Smooth muscle cell (in vitro differentiated cells): ENCODE measurements around the gene MIA2. TPM values are rescaled to one million over a fixed set of nuclear protein-coding genes. Genes with fewer than 3 reads are reported as not detected.

Experiments used
- DNase-seq: peaks from one replicate; lab custom pipeline; 2025; ENCODE audit not compliant: unreplicated experiment; lab: John Stamatoyannopoulos, UW
- H2AFZ ChIP-seq: fragments of 200-600 bp; sonication (generic); 2 replicates; pipeline ENCODE4 v1.6.0; 2016; ENCODE audit warnings: antibody characterized with exemption, low read depth, mild to moderate bottlenecking
- H3F3A ChIP-seq: fragments of 200-600 bp; sonication (generic); 2 replicates; pipeline ENCODE4 v1.6.0; 2017; ENCODE audit warnings: antibody characterized with exemption, low read depth
- H3K27ac ChIP-seq: fragments of 200-600 bp; sonication (generic); 2 replicates; pipeline ENCODE4 v1.5.1; 2016; ENCODE audit warnings: low read depth, mild to moderate bottlenecking
- H3K27me3 ChIP-seq: fragments of 200-600 bp; sonication (generic); 2 replicates; pipeline ENCODE4 v1.6.1; 2016; ENCODE audit warnings: low read depth, mild to moderate bottlenecking
- H3K36me3 ChIP-seq: fragments of 200-600 bp; sonication (generic); 2 replicates; pipeline ENCODE4 v1.5.1; 2016; ENCODE audit warnings: low read depth
- H3K4me1 ChIP-seq: fragments of 200-600 bp; sonication (generic); 2 replicates; pipeline ENCODE4 v1.5.1; 2016; ENCODE audit warnings: low read depth
- H3K4me2 ChIP-seq: fragments of 200-600 bp; sonication (generic); 2 replicates; pipeline ENCODE4 v1.6.0; 2016; ENCODE audit warnings: mild to moderate bottlenecking
- H3K4me3 ChIP-seq: fragments of 200-600 bp; sonication (generic); 2 replicates; pipeline ENCODE4 v1.5.1; 2016; ENCODE audit warnings: mild to moderate bottlenecking
- H3K79me2 ChIP-seq: fragments of 200-600 bp; sonication (generic); 2 replicates; pipeline ENCODE4 v1.6.0; 2016; ENCODE audit warnings: low read depth, mild to moderate bottlenecking
- H3K9ac ChIP-seq: fragments of 200-600 bp; sonication (generic); 2 replicates; pipeline ENCODE4 v1.6.0; 2016; ENCODE audit warnings: low read depth
- H3K9me3 ChIP-seq: fragments of 200-600 bp; sonication (generic); replicated peaks from 2 replicates; pipeline ENCODE4 v1.5.1; 2016; ENCODE audit warnings: low read depth
- H4K20me1 ChIP-seq: fragments of 200-600 bp; sonication (generic); 2 replicates; pipeline ENCODE4 v1.6.0; 2016; ENCODE audit warnings: low read depth
- WGBS: methylation state at CpG from one replicate; pipeline ENCODE4 v1.1.7; 2016; ENCODE audit warnings: low lambda C conversion rate; 5-methylcytosine and 5-hydroxymethylcytosine counted together
- polyA plus RNA-seq: library from polyadenylated mRNA; unstranded; fragments of >200 nt; fragmentation: Nextera tagmentation; extraction: Ambion mirVana; gene quantifications from 2 replicates; pipeline ENCODE4 v1.2.1, GENCODE V29; 2016
- total RNA-seq: library from RNA; depleted of rRNA; stranded (reverse); fragments of >200 nt; gene quantifications from 2 replicates; pipeline ENCODE4 v1.2.3, GENCODE V29; 2014
- TF ChIP-seq, protein P1 (sequence below): fragments of 200-600 bp; sonication (generic); IDR thresholded peaks from 2 replicates; pipeline ENCODE4 v1.5.1; 2017; ENCODE audit warnings: borderline replicate concordance, mild to moderate bottlenecking, antibody characterized with exemption; ENCODE audit not compliant: insufficient read depth, poor library complexity, severe bottlenecking

Gene MIA2
- total and polyA plus RNA-seq, 2 experiments from 2014 or later = 14.6 to 18.6 TPM

- H2AFZ ChIP-seq = peak overlapping the region; percentile 66
- no peak overlapping the region for H3K4me2 ChIP-seq
- 77% methylated on average over 11 of the region's 11 CpGs for WGBS
- no peaks in the 10 kb centered on the region for H3K9me3 ChIP-seq
- H3K36me3 ChIP-seq = no peaks in the 10 kb centered on the region
- no peak overlapping the region for H3K9ac ChIP-seq
- peak overlapping the region; percentile 53 for H3K27ac ChIP-seq
- no peak for DNase-seq
- H3F3A ChIP-seq = no peaks in the 10 kb centered on the region
- no peaks in the 10 kb centered on the region for H3K4me1 ChIP-seq
- no peaks in the 10 kb centered on the region for H3K79me2 ChIP-seq
- TF ChIP-seq, protein P1, sequence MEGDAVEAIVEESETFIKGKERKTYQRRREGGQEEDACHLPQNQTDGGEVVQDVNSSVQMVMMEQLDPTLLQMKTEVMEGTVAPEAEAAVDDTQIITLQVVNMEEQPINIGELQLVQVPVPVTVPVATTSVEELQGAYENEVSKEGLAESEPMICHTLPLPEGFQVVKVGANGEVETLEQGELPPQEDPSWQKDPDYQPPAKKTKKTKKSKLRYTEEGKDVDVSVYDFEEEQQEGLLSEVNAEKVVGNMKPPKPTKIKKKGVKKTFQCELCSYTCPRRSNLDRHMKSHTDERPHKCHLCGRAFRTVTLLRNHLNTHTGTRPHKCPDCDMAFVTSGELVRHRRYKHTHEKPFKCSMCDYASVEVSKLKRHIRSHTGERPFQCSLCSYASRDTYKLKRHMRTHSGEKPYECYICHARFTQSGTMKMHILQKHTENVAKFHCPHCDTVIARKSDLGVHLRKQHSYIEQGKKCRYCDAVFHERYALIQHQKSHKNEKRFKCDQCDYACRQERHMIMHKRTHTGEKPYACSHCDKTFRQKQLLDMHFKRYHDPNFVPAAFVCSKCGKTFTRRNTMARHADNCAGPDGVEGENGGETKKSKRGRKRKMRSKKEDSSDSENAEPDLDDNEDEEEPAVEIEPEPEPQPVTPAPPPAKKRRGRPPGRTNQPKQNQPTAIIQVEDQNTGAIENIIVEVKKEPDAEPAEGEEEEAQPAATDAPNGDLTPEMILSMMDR = no peak
- no peaks in the 10 kb centered on the region for H4K20me1 ChIP-seq
- H3K4me3 ChIP-seq = peak overlapping the region; percentile 1
- H3K27me3 ChIP-seq = no peaks in the 10 kb centered on the region
Measured at GRCh38 chr14:39228509-39229221, 5.0 kb upstream of the MIA2 start.

GRCh38 chr14:39229222-39229543 lies 4.5 kb upstream of the MIA2 start:
- H2AFZ ChIP-seq = no peak overlapping the region
- H4K20me1 ChIP-seq = no peaks in the 10 kb centered on the region
- H3K4me1 ChIP-seq = no peaks in the 10 kb centered on the region
- H3K9me3 ChIP-seq = no peaks in the 10 kb centered on the region
- no peak for DNase-seq
- H3K27me3 ChIP-seq = no peaks in the 10 kb centered on the region
- WGBS = 79% methylated on average over 1 of the region's 1 CpG
- peak overlapping the region; percentile 46 for H3K27ac ChIP-seq
- H3F3A ChIP-seq = no peaks in the 10 kb centered on the region
- no peaks in the 10 kb centered on the region for H3K79me2 ChIP-seq
- no peak overlapping the region for H3K4me3 ChIP-seq
- H3K4me2 ChIP-seq = no peak overlapping the region
- H3K9ac ChIP-seq = no peak overlapping the region
- TF ChIP-seq, protein P1 = no peak
- no peaks in the 10 kb centered on the region for H3K36me3 ChIP-seq

DNA sequence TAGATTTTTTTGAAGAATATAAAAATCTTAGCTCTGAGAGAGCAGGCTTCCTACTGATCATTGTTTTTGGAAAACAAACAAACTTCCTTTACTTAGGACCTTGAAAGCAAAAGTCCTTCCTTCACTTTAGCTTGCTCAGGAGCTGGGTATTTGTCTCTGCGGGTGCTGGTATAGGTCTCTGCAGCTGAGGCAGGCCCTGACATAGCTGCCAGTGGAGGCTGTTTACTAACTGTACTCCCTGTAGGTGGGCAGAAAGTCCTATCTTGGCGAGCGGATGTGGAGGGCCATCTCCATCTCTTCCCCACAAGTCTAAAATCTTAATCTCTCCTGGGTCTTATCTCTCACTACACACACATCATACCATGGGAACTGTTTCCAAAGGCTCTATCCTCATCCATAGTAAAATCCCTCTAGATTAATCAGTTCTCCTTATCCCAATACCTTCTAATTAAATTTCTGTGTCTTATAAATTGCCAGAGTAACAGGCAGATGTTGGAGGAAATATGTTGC lies 4.1 kb upstream of the MIA2 start:
- Histone ChIP-seq H3K27me3 (no peaks in the 10 kb centered on the region), H3K4me1 (no peaks in the 10 kb centered on the region), H4K20me1 (no peaks in the 10 kb centered on the region), H2AFZ (no peak overlapping the region), H3K4me3 (no peak overlapping the region), H3K4me2 (no peak overlapping the region), H3K9me3 (no peaks in the 10 kb centered on the region), H3F3A (no peaks in the 10 kb centered on the region), H3K79me2 (no peaks in the 10 kb centered on the region), H3K27ac (peak overlapping the region; percentile 46), H3K9ac (no peak overlapping the region), H3K36me3 (no peaks in the 10 kb centered on the region)
- no peak for DNase-seq
- TF ChIP-seq, protein P1 = no peak
- 76% methylated on average over 3 of the region's 3 CpGs for WGBS
